GM18907 (cell line): Measurements from ENCODE around the gene TMEM121B.
A peak's percentile ranks its signal among the peaks of the same experiment; 100 is the strongest.

Source experiments
- ATAC-seq: cut with Tn5 transposase; IDR thresholded peaks from one replicate; pipeline ENCODE4 v1.9.1; 2021; ENCODE audit warnings: mild to moderate bottlenecking, moderate library complexity; ENCODE audit not compliant: unreplicated experiment

Gene TMEM121B

GRCh38 chr22:17095538-17095937, 25.6 kb downstream of the TMEM121B start:
- no peak for ATAC-seq

GRCh38 chr22:17093081-17093480, 28.1 kb downstream of the TMEM121B start:
- ATAC-seq, result no peak

- no peak for ATAC-seq
Observed at GRCh38 chr22:17091851-17092250, 29.3 kb downstream of the TMEM121B start.

GRCh38 chr22:17090550-17090949, 30.6 kb downstream of the TMEM121B start:
- no peak for ATAC-seq

GRCh38 chr22:17087498-17088131, 33.5 kb downstream of the TMEM121B start:
- ATAC-seq, result peak; percentile 55

GRCh38 chr22:17086788-17087497, 34.2 kb downstream of the TMEM121B start:
- ATAC-seq, result no peak

GRCh38 chr22:17086296-17086695, 34.9 kb downstream of the TMEM121B start:
- no peak for ATAC-seq

GRCh38 chr22:17085277-17086181, 35.6 kb downstream of the TMEM121B start:
- peak; percentile 5 for ATAC-seq

GRCh38 chr22:17084554-17085276, 36.4 kb downstream of the TMEM121B start, which contains the start of gene IL17RA:
Gene IL17RA, plus strand, starts transcription at chr22:17085000. Its CDS starts 92 bp downstream, at chr22:17085092.
- peak; percentile 91 for ATAC-seq

- no peak for ATAC-seq
Observed at GRCh38 chr22:17083811-17084441, 37.2 kb downstream of the TMEM121B start.

- no peak for ATAC-seq
Observed at GRCh38 chr22:17083255-17083654, 37.9 kb downstream of the TMEM121B start.

GRCh38 chr22:17079572-17079971, 41.6 kb downstream of the TMEM121B start:
- no peak for ATAC-seq

GRCh38 chr22:17077255-17077654, 43.9 kb downstream of the TMEM121B start:
- ATAC-seq, result no peak

- ATAC-seq, result no peak
Observed at GRCh38 chr22:17074648-17075002, 46.5 kb downstream of the TMEM121B start.

GRCh38 chr22:17072877-17073276, 48.3 kb downstream of the TMEM121B start:
- no peak for ATAC-seq
